ENCODE data around the gene PPP3CA. TPM values are rescaled to one million over a fixed set of nuclear protein-coding genes. Genes with fewer than 3 reads are reported as not detected.
A peak's percentile ranks its signal among the peaks of the same experiment; 100 is the strongest.

PPP3CA gene
- total RNA-seq, 6 experiments from 2014 or later, result 12.1 to 14.5 (median 13.1) TPM

- Histone ChIP-seq H3K36me3 (no peaks in the 10 kb centered on the region), H3K4me1 (no peaks in the 10 kb centered on the region), H3K4me3 (no peak overlapping the region), H3K27me3 (no peaks in the 10 kb centered on the region), H3K27ac (no peak overlapping the region), H3K9me3 (no peaks in the 10 kb centered on the region)
- no peak for ATAC-seq
- DNase-seq, result no peak
- intact Hi-C loops (cut with DNase I), result no loop called here
- TF ChIP-seq CTCF (IDR thresholded peaks at IDR 0.05) (no peak), POLR2A (IDR thresholded peaks at IDR 0.05) (no peak)
Observed at GRCh38 chr4:101122019-101122418, 225.3 kb downstream of the PPP3CA start.

GRCh38 chr4:101119141-101119540, 228.2 kb downstream of the PPP3CA start:
- no peak for DNase-seq
- Histone ChIP-seq H3K36me3 (no peaks in the 10 kb centered on the region), H3K4me1 (no peaks in the 10 kb centered on the region), H3K27me3 (no peaks in the 10 kb centered on the region), H3K4me3 (no peak overlapping the region), H3K9me3 (no peaks in the 10 kb centered on the region), H3K27ac (no peak overlapping the region)
- 96% methylated on average over 3 of the region's 3 CpGs for WGBS (ENCODE audit: insufficient coverage, low coverage, low lambda C conversion rate, missing lambda C conversion rate)
- no peak for ATAC-seq
- TF ChIP-seq CTCF (IDR thresholded peaks at IDR 0.05) (no peak), POLR2A (IDR thresholded peaks at IDR 0.05) (no peak)
- intact Hi-C loops (cut with DNase I), result no loop called here

GRCh38 chr4:101118617-101119016, 228.7 kb downstream of the PPP3CA start:
- Histone ChIP-seq H3K27ac (no peak overlapping the region), H3K9me3 (no peaks in the 10 kb centered on the region), H3K4me1 (no peaks in the 10 kb centered on the region), H3K4me3 (no peak overlapping the region), H3K27me3 (no peaks in the 10 kb centered on the region), H3K36me3 (no peaks in the 10 kb centered on the region)
- TF ChIP-seq POLR2A (IDR thresholded peaks at IDR 0.05), result no peak
- no peak for TF ChIP-seq CTCF (IDR thresholded peaks at IDR 0.05)
- ATAC-seq, result no peak
- intact Hi-C loops (cut with DNase I), result no loop called here
- no peak for DNase-seq
- 93% methylated on average over 1 of the region's 1 CpG for WGBS (ENCODE audit: insufficient coverage, low coverage, low lambda C conversion rate, missing lambda C conversion rate)

GRCh38 chr4:101115887-101116286, 231.4 kb downstream of the PPP3CA start:
- H3K9me3 ChIP-seq, result no peaks in the 10 kb centered on the region
- no peaks in the 10 kb centered on the region for H3K4me1 ChIP-seq
- intact Hi-C loops (cut with DNase I), result no loop called here
- H3K4me3 ChIP-seq, result no peak overlapping the region
- H3K27ac ChIP-seq, result no peak overlapping the region
- TF ChIP-seq POLR2A (IDR thresholded peaks at IDR 0.05) (no peak), CTCF (IDR thresholded peaks at IDR 0.05) (no peak)
- H3K36me3 ChIP-seq, result no peaks in the 10 kb centered on the region
- no peaks in the 10 kb centered on the region for H3K27me3 ChIP-seq
- DNase-seq (no peak), ATAC-seq (no peak)
- WGBS (ENCODE audit: insufficient coverage, low coverage, low lambda C conversion rate, missing lambda C conversion rate), result 82% methylated on average over 4 of the region's 4 CpGs

GRCh38 chr4:101114936-101115372, 232.4 kb downstream of the PPP3CA start:
- H3K4me3 ChIP-seq, result no peak overlapping the region
- WGBS (ENCODE audit: insufficient coverage, low coverage, low lambda C conversion rate, missing lambda C conversion rate), result 84% methylated on average over 2 of the region's 2 CpGs
- intact Hi-C loops (cut with DNase I), result no loop called here
- no peaks in the 10 kb centered on the region for H3K27me3 ChIP-seq
- no peak overlapping the region for H3K27ac ChIP-seq
- no peaks in the 10 kb centered on the region for H3K9me3 ChIP-seq
- H3K4me1 ChIP-seq, result no peaks in the 10 kb centered on the region
- ATAC-seq (peak in 2 of 4 donors; percentile 25 to 47), DNase-seq (no peak)
- TF ChIP-seq POLR2A (IDR thresholded peaks at IDR 0.05) (no peak), CTCF (IDR thresholded peaks at IDR 0.05) (no peak)
- H3K36me3 ChIP-seq, result no peaks in the 10 kb centered on the region

Data from right lobe of liver (tissue), 6 donors.